ENCODE measurements around the gene MCOLN1.

The MCOLN1 gene

GRCh38 chr19:7521551-7522071 lies 813 bp upstream of the MCOLN1 start:
- no peak for TF ChIP-seq JUND (IDR thresholded peaks at IDR 0.05; ENCODE audit: low read depth)
- in situ Hi-C loops (cut with HindIII; ENCODE audit: low pct_unique_long_range_greater_than_20kb, low sequenced_read_pairs): no loop called here
- no peak for DNase-seq (ENCODE audit: low read depth in 1 of 2, low spot score in 1 of 2)

- in situ Hi-C loops (cut with HindIII; ENCODE audit: low pct_unique_long_range_greater_than_20kb, low sequenced_read_pairs): no loop called here
- no peak for TF ChIP-seq JUND (IDR thresholded peaks at IDR 0.05; ENCODE audit: low read depth)
- DNase-seq (ENCODE audit: low read depth in 1 of 2, low spot score in 1 of 2): no peak
Observed at GRCh38 chr19:7522923-7523667, 671 bp downstream of the MCOLN1 start.

DNA sequence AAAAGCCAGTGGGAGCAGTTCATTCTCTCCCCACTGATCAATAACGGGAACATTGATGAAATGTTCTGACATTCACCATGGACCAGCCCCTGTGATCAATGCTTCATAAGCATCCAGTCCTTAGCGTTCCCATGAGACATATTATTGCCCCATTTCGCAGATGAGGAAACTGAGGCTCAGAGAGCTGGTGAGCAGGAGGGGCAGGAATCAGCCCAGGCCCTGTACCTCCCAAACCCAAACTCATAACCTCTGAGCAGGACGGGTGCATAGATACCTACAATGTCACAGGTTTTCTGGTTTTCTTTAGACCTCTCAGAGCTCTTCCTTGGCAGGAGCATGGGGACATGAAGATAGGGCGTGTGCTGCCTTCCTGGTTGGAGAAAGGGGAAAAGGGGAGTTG lies 2.1 kb downstream of the MCOLN1 start:
- DNase-seq (ENCODE audit: low read depth in 1 of 2, low spot score in 1 of 2): no peak
- in situ Hi-C loops (cut with HindIII; ENCODE audit: low pct_unique_long_range_greater_than_20kb, low sequenced_read_pairs): no loop called here
- TF ChIP-seq JUND (IDR thresholded peaks at IDR 0.05; ENCODE audit: low read depth): no peak

- TF ChIP-seq JUND (IDR thresholded peaks at IDR 0.05; ENCODE audit: low read depth): no peak
- DNase-seq (ENCODE audit: low read depth in 1 of 2, low spot score in 1 of 2): no peak
- in situ Hi-C loops (cut with HindIII; ENCODE audit: low pct_unique_long_range_greater_than_20kb, low sequenced_read_pairs): no loop called here
Observed at GRCh38 chr19:7524992-7525739, 2.7 kb downstream of the MCOLN1 start.

GRCh38 chr19:7526059-7526929 lies 3.9 kb downstream of the MCOLN1 start:
- TF ChIP-seq JUND (IDR thresholded peaks at IDR 0.05; ENCODE audit: low read depth): no peak
- no peak for DNase-seq (ENCODE audit: low read depth in 1 of 2, low spot score in 1 of 2)
- in situ Hi-C loops (cut with HindIII; ENCODE audit: low pct_unique_long_range_greater_than_20kb, low sequenced_read_pairs): no loop called here

- no peak for TF ChIP-seq JUND (IDR thresholded peaks at IDR 0.05; ENCODE audit: low read depth)
- no peak for DNase-seq (ENCODE audit: low read depth in 1 of 2, low spot score in 1 of 2)
- in situ Hi-C loops (cut with HindIII; ENCODE audit: low pct_unique_long_range_greater_than_20kb, low sequenced_read_pairs): no loop called here
Observed at GRCh38 chr19:7527516-7528191, 5.2 kb downstream of the MCOLN1 start.

DNA sequence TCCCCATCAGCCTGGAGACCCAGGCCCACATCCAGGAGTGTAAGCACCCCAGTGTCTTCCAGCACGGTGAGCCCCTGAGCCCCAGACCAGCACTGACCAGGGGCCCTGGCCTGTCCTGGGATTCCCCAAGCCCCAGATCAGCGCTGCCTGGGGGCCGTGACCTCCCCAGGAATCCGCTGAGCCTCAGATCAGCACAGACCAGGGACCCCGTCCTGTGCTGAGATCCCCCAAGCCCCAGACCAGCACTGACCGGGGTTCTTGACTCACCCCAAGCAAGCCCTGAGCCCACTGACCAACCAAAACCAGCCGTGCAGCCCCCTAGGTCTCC lies 5.7 kb downstream of the MCOLN1 start:
- no peak for DNase-seq (ENCODE audit: low read depth in 1 of 2, low spot score in 1 of 2)
- no peak for TF ChIP-seq JUND (IDR thresholded peaks at IDR 0.05; ENCODE audit: low read depth)
- in situ Hi-C loops (cut with HindIII; ENCODE audit: low pct_unique_long_range_greater_than_20kb, low sequenced_read_pairs): no loop called here

- in situ Hi-C loops (cut with HindIII; ENCODE audit: low pct_unique_long_range_greater_than_20kb, low sequenced_read_pairs): no loop called here
- no peak for TF ChIP-seq JUND (IDR thresholded peaks at IDR 0.05; ENCODE audit: low read depth)
- no peak for DNase-seq (ENCODE audit: low read depth in 1 of 2, low spot score in 1 of 2)
Observed at GRCh38 chr19:7528522-7529245, 6.3 kb downstream of the MCOLN1 start.

GRCh38 chr19:7529246-7529600 lies 6.8 kb downstream of the MCOLN1 start:
- in situ Hi-C loops (cut with HindIII; ENCODE audit: low pct_unique_long_range_greater_than_20kb, low sequenced_read_pairs): no loop called here
- no peak for TF ChIP-seq JUND (IDR thresholded peaks at IDR 0.05; ENCODE audit: low read depth)
- no peak for DNase-seq (ENCODE audit: low read depth in 1 of 2, low spot score in 1 of 2)

DNA sequence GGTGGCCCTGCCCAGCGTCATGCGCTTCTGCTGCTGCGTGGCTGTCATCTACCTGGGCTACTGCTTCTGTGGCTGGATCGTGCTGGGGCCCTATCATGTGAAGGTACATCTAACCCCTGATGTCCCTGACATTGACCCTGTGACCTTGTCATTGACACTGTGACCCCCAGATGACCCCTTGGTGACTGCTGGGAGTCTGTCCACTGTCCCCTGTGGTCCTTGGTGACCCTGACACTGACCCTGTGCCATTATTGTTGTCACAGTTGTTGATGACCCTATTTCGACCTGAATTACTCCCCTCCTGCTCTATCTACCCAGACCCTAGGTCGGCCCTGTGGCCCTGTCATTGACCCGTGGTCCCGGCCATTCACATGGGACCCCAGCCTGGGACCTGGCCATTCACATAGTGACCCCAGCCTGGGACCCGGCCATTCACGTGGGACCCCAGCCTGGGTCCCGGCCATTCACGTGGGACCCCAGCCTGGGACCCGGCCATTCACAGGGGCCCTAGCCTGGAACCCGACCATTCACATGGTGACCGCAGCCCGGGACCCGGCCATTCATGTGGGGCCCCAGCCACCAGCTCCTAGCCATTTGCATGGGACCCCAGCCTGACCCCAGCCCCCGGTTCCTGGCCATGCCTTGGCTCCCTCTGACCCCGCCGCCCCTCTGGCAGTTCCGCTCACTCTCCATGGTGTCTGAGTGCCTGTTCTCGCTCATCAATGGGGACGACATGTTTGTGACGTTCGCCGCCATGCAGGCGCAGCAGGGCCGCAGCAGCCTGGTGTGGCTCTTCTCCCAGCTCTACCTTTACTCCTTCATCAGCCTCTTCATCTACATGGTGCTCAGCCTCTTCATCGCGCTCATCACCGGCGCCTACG lies 7.4 kb downstream of the MCOLN1 start:
- DNase-seq (ENCODE audit: low read depth in 1 of 2, low spot score in 1 of 2): no peak
- in situ Hi-C loops (cut with HindIII; ENCODE audit: low pct_unique_long_range_greater_than_20kb, low sequenced_read_pairs): no loop called here
- TF ChIP-seq JUND (IDR thresholded peaks at IDR 0.05; ENCODE audit: low read depth): no peak
